ENCODE results near the gene MSH3.

DNA sequence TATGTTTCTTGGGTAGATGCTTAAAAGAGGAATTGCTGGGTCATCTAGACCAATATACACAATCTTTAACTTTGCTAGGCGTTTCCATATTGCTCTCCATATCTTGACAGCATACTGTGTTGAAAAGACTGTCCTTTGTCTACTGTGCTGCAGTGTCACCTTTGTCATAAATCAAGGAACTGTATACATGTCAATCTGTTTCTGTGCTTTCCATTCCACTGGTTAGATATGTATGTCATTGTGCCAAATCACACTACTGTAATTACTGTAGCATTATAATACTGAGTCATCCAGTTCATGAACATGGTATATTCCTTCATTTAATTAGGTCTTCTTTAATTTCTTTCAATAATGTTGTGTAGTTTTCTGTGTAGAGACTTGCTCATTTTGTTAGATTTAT, 156.0 kb downstream of the MSH3 start:
- TF ChIP-seq, protein P1, sequence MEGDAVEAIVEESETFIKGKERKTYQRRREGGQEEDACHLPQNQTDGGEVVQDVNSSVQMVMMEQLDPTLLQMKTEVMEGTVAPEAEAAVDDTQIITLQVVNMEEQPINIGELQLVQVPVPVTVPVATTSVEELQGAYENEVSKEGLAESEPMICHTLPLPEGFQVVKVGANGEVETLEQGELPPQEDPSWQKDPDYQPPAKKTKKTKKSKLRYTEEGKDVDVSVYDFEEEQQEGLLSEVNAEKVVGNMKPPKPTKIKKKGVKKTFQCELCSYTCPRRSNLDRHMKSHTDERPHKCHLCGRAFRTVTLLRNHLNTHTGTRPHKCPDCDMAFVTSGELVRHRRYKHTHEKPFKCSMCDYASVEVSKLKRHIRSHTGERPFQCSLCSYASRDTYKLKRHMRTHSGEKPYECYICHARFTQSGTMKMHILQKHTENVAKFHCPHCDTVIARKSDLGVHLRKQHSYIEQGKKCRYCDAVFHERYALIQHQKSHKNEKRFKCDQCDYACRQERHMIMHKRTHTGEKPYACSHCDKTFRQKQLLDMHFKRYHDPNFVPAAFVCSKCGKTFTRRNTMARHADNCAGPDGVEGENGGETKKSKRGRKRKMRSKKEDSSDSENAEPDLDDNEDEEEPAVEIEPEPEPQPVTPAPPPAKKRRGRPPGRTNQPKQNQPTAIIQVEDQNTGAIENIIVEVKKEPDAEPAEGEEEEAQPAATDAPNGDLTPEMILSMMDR (IDR thresholded peaks at IDR 0.05; ENCODE audit: low read depth, low read length) = no peak
- no peak for TF ChIP-seq EZH2phosphoT487 (IDR thresholded peaks at IDR 0.05; ENCODE audit: low read depth)

Data from OCI-LY3 (cell line).